Osteoblast (primary cell): Measurements from ENCODE around the gene NR1I2. TPM values are rescaled to one million over a fixed set of nuclear protein-coding genes. Genes with fewer than 3 reads are reported as not detected.

ENCODE experiments used
- DNase-seq: peaks from one replicate; pipeline ENCODE4 v3.0.0; 2011; ENCODE audit warnings: low spot score, mixed read lengths; ENCODE audit not compliant: insufficient read length; ENCODE audit errors: missing footprints
- H2AFZ ChIP-seq: 2 replicates; pipeline ENCODE4 v1.6.0; 2011; ENCODE audit warnings: mild to moderate bottlenecking, low read length
- H3K27ac ChIP-seq: 2 replicates; pipeline ENCODE4 v1.5.1; 2011; ENCODE audit warnings: mild to moderate bottlenecking, low read depth, low read length, moderate library complexity
- H3K27me3 ChIP-seq: 2 replicates; pipeline ENCODE4 v1.6.0; 2012; ENCODE audit warnings: mild to moderate bottlenecking, control low read depth, inconsistent platforms, low read length, moderate library complexity; ENCODE audit not compliant: insufficient read depth
- H3K36me3 ChIP-seq: 2 replicates; pipeline ENCODE4 v1.5.1; 2011; ENCODE audit warnings: mild to moderate bottlenecking, low read length, control low read depth, moderate library complexity; ENCODE audit not compliant: insufficient read depth
- H3K4me1 ChIP-seq: 2 replicates; pipeline ENCODE4 v1.5.1; 2011; ENCODE audit warnings: mild to moderate bottlenecking, low read length, control low read depth, moderate library complexity; ENCODE audit not compliant: insufficient read depth
- H3K4me2 ChIP-seq: 2 replicates; pipeline ENCODE4 v1.6.0; 2011; ENCODE audit warnings: mild to moderate bottlenecking, low read length; ENCODE audit not compliant: insufficient read depth
- H3K4me3 ChIP-seq: fragments of 200-600 bp; sonication (generic); 3 replicates; pipeline ENCODE4 v1.5.1; 2012; ENCODE audit warnings: mild to moderate bottlenecking, low read length, inconsistent platforms; ENCODE audit not compliant: insufficient read depth
- H3K79me2 ChIP-seq: 2 replicates; pipeline ENCODE4 v1.6.0; 2012; ENCODE audit warnings: mild to moderate bottlenecking, low read length, control low read depth, inconsistent platforms; ENCODE audit not compliant: insufficient read depth
- H3K9me3 ChIP-seq: 2 replicates; pipeline ENCODE4 v1.5.1; 2011; ENCODE audit warnings: low read depth, low read length, control low read depth
- H4K20me1 ChIP-seq: 2 replicates; pipeline ENCODE4 v1.6.0; 2012; ENCODE audit warnings: mild to moderate bottlenecking, low read length, control low read depth; ENCODE audit not compliant: insufficient read depth
- total RNA-seq: library from RNA; depleted of rRNA; stranded (reverse); fragments of >200 nt; gene quantifications from 2 replicates; pipeline ENCODE4 v1.2.3, GENCODE V29; 2012
- TF ChIP-seq, protein P1 (sequence below): IDR thresholded peaks from 2 replicates; pipeline ENCODE4 v1.5.1; 2011; ENCODE audit warnings: mild to moderate bottlenecking, low read depth, low read length, moderate library complexity; ENCODE audit errors: extremely low read depth

Gene NR1I2
- total RNA-seq, 1 donor: 0.36 TPM

DNA sequence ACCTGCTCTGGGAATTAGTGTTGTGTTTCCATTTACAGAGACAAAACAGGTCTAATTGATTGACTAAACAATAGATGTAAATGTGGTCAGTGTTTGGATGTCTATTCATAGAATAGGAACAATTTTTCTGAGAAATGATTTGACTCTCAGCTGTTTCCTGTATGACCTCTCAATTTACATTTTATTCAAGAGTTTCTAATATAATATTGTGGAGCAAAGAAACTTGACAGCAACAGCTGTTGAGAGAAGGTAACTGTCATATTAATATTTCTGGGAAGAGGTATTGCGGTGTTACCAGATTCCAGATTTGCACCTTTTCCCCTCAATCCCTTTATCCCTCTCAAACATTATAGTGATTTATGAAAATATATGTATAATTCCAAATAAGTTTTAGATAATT lies 3.7 kb upstream of the NR1I2 start:
- Histone ChIP-seq H3K27me3 (no peaks in the 10 kb centered on the region), H2AFZ (no peak overlapping the region), H3K36me3 (no peaks in the 10 kb centered on the region), H3K27ac (no peak overlapping the region), H3K4me1 (no peaks in the 10 kb centered on the region), H3K79me2 (no peaks in the 10 kb centered on the region), H3K9me3 (peaks cover 4% of the 10 kb centered on the region), H3K4me3 (no peak overlapping the region), H3K4me2 (no peak overlapping the region), H4K20me1 (no peaks in the 10 kb centered on the region)
- DNase-seq: no peak
- TF ChIP-seq, protein P1, sequence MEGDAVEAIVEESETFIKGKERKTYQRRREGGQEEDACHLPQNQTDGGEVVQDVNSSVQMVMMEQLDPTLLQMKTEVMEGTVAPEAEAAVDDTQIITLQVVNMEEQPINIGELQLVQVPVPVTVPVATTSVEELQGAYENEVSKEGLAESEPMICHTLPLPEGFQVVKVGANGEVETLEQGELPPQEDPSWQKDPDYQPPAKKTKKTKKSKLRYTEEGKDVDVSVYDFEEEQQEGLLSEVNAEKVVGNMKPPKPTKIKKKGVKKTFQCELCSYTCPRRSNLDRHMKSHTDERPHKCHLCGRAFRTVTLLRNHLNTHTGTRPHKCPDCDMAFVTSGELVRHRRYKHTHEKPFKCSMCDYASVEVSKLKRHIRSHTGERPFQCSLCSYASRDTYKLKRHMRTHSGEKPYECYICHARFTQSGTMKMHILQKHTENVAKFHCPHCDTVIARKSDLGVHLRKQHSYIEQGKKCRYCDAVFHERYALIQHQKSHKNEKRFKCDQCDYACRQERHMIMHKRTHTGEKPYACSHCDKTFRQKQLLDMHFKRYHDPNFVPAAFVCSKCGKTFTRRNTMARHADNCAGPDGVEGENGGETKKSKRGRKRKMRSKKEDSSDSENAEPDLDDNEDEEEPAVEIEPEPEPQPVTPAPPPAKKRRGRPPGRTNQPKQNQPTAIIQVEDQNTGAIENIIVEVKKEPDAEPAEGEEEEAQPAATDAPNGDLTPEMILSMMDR: no peak

DNA sequence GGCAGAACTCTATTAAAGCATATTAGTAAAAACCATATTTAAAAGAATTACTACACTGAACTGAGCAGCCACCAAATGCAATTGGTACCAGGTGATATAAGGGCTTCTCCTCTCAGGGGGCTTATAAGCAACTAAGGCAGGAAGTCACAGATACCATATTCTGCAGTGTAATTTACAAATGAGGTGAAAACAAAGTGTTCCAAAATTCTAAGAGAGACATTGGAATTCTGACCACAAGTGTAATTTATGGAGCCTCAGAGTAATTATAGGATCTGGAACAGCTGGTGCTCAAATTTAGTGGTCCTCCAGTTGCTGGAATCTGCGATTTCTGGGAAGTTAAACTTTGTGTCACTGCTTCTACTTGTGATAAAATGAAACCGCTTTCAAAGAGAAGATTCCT lies 3.1 kb upstream of the NR1I2 start:
- Histone ChIP-seq H2AFZ (no peak overlapping the region), H3K27me3 (no peaks in the 10 kb centered on the region), H4K20me1 (no peaks in the 10 kb centered on the region), H3K36me3 (no peaks in the 10 kb centered on the region), H3K4me2 (no peak overlapping the region), H3K79me2 (no peaks in the 10 kb centered on the region), H3K4me3 (no peak overlapping the region), H3K4me1 (no peaks in the 10 kb centered on the region), H3K27ac (no peak overlapping the region), H3K9me3 (peaks cover 4% of the 10 kb centered on the region)
- TF ChIP-seq, protein P1: no peak
- DNase-seq: no peak

DNA sequence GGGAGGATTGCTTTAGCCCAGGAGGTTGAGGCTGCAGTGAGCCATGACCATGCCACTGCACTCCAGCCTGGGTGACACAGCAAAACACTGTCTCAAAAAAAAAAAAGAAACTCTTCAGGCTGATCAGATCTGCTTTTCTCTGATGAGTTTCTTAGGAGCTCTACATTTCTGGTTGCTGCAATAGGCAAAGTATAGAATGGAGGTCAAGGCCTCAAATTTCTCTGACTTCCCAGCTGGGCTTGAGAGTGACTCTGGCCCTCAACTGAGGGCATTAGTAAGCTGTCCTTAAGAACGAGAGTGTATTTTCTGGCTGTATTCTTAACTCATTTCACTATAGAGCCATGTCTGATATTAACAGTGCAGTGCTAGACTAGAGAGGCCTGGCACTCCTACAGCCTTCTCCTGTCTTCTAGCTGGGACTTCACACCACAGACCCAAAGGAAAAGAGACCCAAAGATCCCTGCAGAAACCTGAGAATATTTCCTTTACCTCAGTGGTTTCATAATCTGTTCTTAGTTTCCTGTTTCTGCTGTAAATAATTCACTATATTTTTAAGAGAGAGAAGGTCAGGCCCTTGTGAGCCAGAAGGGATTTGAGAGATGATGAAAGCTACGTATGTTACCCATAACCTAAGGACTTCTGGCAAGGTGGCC lies 2.0 kb upstream of the NR1I2 start:
- Histone ChIP-seq H2AFZ (no peak overlapping the region), H3K4me2 (no peak overlapping the region), H3K27ac (no peak overlapping the region), H3K36me3 (no peaks in the 10 kb centered on the region), H3K9me3 (peaks cover 4% of the 10 kb centered on the region), H3K79me2 (no peaks in the 10 kb centered on the region), H3K27me3 (no peaks in the 10 kb centered on the region), H4K20me1 (no peaks in the 10 kb centered on the region), H3K4me3 (no peak overlapping the region), H3K4me1 (no peaks in the 10 kb centered on the region)
- DNase-seq: no peak
- TF ChIP-seq, protein P1: no peak

DNA sequence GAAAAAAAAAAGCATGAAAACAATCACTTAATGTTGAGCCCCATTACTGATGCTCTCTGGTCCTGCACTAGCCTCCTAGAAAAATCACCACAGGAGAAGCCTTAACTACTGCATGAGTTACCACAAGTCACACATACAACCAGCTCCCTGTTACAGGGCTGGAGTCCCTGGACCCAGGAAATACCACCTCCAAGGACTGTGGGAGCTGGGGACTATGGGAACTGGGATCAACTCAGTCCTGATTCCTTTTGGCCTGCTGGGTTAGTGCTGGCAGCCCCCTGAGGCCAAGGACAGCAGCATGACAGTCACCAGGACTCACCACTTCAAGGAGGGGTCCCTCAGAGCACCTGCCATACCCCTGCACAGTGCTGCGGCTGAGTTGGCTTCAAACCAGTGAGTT lies 559 bp downstream of the NR1I2 start:
- Histone ChIP-seq H3K4me2 (no peak overlapping the region), H3K36me3 (no peaks in the 10 kb centered on the region), H3K79me2 (no peaks in the 10 kb centered on the region), H3K27me3 (no peaks in the 10 kb centered on the region), H4K20me1 (no peaks in the 10 kb centered on the region), H3K27ac (no peak overlapping the region), H3K9me3 (no peaks in the 10 kb centered on the region), H3K4me3 (no peak overlapping the region), H2AFZ (no peak overlapping the region), H3K4me1 (no peaks in the 10 kb centered on the region)
- no peak for DNase-seq
- TF ChIP-seq, protein P1: no peak
